Endodermal cell (in vitro differentiated cells): ENCODE measurements around the gene CEP164. TPM values are rescaled to one million over a fixed set of nuclear protein-coding genes. Genes with fewer than 3 reads are reported as not detected.

ENCODE experiments used
- DNase-seq: peaks from one replicate; pipeline ENCODE4 v3.0.0-alpha.2; 2017
- H3K27ac ChIP-seq: 2 replicates; pipeline ENCODE4 v1.5.1; 2013; ENCODE audit warnings: mild to moderate bottlenecking, low read depth, low read length, moderate library complexity
- H3K27me3 ChIP-seq: 2 replicates; pipeline ENCODE4 v1.6.1; 2013; ENCODE audit warnings: mild to moderate bottlenecking, low read length, moderate library complexity; ENCODE audit not compliant: insufficient read depth, control insufficient read depth, poor library complexity, severe bottlenecking
- H3K36me3 ChIP-seq: 2 replicates; pipeline ENCODE4 v1.7.0; 2013; ENCODE audit warnings: mild to moderate bottlenecking, low read length, moderate library complexity; ENCODE audit not compliant: control insufficient read depth, insufficient read depth
- H3K4me1 ChIP-seq: one replicate; pipeline ENCODE4 v1.7.0; 2013; ENCODE audit warnings: low read length; ENCODE audit not compliant: control insufficient read depth, insufficient read depth
- H3K4me3 ChIP-seq: 2 replicates; pipeline ENCODE4 v1.5.1; 2013; ENCODE audit warnings: mild to moderate bottlenecking, low read length, moderate library complexity
- H3K9ac ChIP-seq: 2 replicates; pipeline ENCODE4 v1.6.1; 2013; ENCODE audit warnings: mild to moderate bottlenecking, low read length, moderate library complexity; ENCODE audit not compliant: poor library complexity, severe bottlenecking; ENCODE audit errors: extremely low read depth
- H3K9me3 ChIP-seq: 2 replicates; pipeline ENCODE4 v1.6.1; 2013; ENCODE audit warnings: mild to moderate bottlenecking, low read length, moderate library complexity; ENCODE audit not compliant: control insufficient read depth
- H3K27ac Mint-ChIP-seq: 2 replicates; pipeline ENCODE4 v1.8.0; 2020; ENCODE audit warnings: mixed read lengths
- H3K27me3 Mint-ChIP-seq: 2 replicates; pipeline ENCODE4 v1.8.0; 2021; ENCODE audit warnings: mild to moderate bottlenecking, mixed read lengths; ENCODE audit not compliant: insufficient read depth
- H3K36me3 Mint-ChIP-seq: 2 replicates; pipeline ENCODE4 v1.8.0; 2020; ENCODE audit warnings: low read depth, mixed read lengths
- H3K4me1 Mint-ChIP-seq: 2 replicates; pipeline ENCODE4 v1.8.0; 2020; ENCODE audit warnings: mixed read lengths
- H3K4me3 Mint-ChIP-seq: 2 replicates; pipeline ENCODE4 v1.8.0; 2020; ENCODE audit warnings: mild to moderate bottlenecking, moderate library complexity, mixed read lengths
- H3K9me3 Mint-ChIP-seq: 2 replicates; pipeline ENCODE4 v1.8.0; 2020; ENCODE audit warnings: mild to moderate bottlenecking, mixed read lengths
- CTCF ChIP-seq: fragments of 200-600 bp; sonication (generic); conservative IDR thresholded peaks from 2 replicates; pipeline ENCODE4 v1.5.0; 2021; ENCODE audit warnings: antibody characterized with exemption, mild to moderate bottlenecking
- WGBS, 2 experiments: methylation state at CpG; one replicate each; pipeline versions ENCODE4 v1.1.5 to v1.1.7; 2013; ENCODE audit warnings: missing lambda C conversion rate in 2 of 2, mixed read lengths in 1 of 2; ENCODE audit not compliant: insufficient coverage in 1 of 2, insufficient read length in 1 of 2; 5-methylcytosine and 5-hydroxymethylcytosine counted together
- total RNA-seq, 2 donors: library from RNA; stranded (reverse); fragmentation: NEBNext Ultra II Directional in 1 of 2; extraction: Animal tissue kit (Norgen Biotek cat#: 25700) in 1 of 2; gene quantifications; 2 replicates in 1 of 2; 3 replicates in 1 of 2; pipeline ENCODE4 v1.2.1, GENCODE V29; 2021

The CEP164 gene
- total RNA-seq, 2 donors from 2014 or later, result 32.7 to 33.6 TPM

GRCh38 chr11:117440258-117440657, 112.6 kb downstream of the CEP164 start:
- Histone ChIP-seq H3K27me3 (peaks cover 32% of the 10 kb centered on the region), H3K27ac (no peak overlapping the region), H3K36me3 (no peaks in the 10 kb centered on the region), H3K9ac (no peak overlapping the region), H3K4me3 (no peak overlapping the region), H3K9me3 (no peaks in the 10 kb centered on the region), H3K4me1 (peaks cover 9% of the 10 kb centered on the region)
- H3K27me3 Mint-ChIP-seq, result peaks cover 25% of the 10 kb centered on the region
- H3K36me3 Mint-ChIP-seq, result no peaks in the 10 kb centered on the region
- 91 to 97% methylated on average over 6 to 8 of the region's 8 CpGs for WGBS, 2 experiments
- H3K9me3 Mint-ChIP-seq, result no peaks in the 10 kb centered on the region
- no peak overlapping the region for H3K4me3 Mint-ChIP-seq
- H3K27ac Mint-ChIP-seq, result no peak overlapping the region
- peaks cover 11% of the 10 kb centered on the region for H3K4me1 Mint-ChIP-seq
- TF ChIP-seq CTCF, result no peak
- DNase-seq, result no peak

GRCh38 chr11:117441146-117441975, 113.7 kb downstream of the CEP164 start:
- DNase-seq, result no peak
- no peak overlapping the region for H3K4me3 ChIP-seq
- peaks cover 36% of the 10 kb centered on the region for H3K27me3 ChIP-seq
- 92 to 95% methylated on average over 13 to 14 of the region's 14 CpGs for WGBS, 2 experiments
- no peak overlapping the region for H3K27ac ChIP-seq
- peaks cover 17% of the 10 kb centered on the region for H3K27me3 Mint-ChIP-seq
- no peak for TF ChIP-seq CTCF
- H3K4me1 Mint-ChIP-seq, result peaks cover 11% of the 10 kb centered on the region
- no peak overlapping the region for H3K27ac Mint-ChIP-seq
- no peaks in the 10 kb centered on the region for H3K36me3 ChIP-seq
- H3K9me3 ChIP-seq, result no peaks in the 10 kb centered on the region
- H3K4me1 ChIP-seq, result peaks cover 9% of the 10 kb centered on the region
- no peak overlapping the region for H3K9ac ChIP-seq
- H3K4me3 Mint-ChIP-seq, result no peak overlapping the region
- no peaks in the 10 kb centered on the region for H3K9me3 Mint-ChIP-seq
- H3K36me3 Mint-ChIP-seq, result no peaks in the 10 kb centered on the region

GRCh38 chr11:117442049-117442868, 114.6 kb downstream of the CEP164 start:
- no peak overlapping the region for H3K27ac ChIP-seq
- Mint-ChIP-seq H3K4me3 (no peak overlapping the region), H3K9me3 (no peaks in the 10 kb centered on the region), H3K36me3 (no peaks in the 10 kb centered on the region), H3K4me1 (peaks cover 11% of the 10 kb centered on the region), H3K27ac (no peak overlapping the region), H3K27me3 (peaks cover 13% of the 10 kb centered on the region)
- H3K36me3 ChIP-seq, result no peaks in the 10 kb centered on the region
- H3K9me3 ChIP-seq, result no peaks in the 10 kb centered on the region
- DNase-seq, result no peak
- WGBS, 2 experiments, result 89 to 90% methylated on average over 12 to 16 of the region's 16 CpGs
- no peak for TF ChIP-seq CTCF
- peaks cover 9% of the 10 kb centered on the region for H3K4me1 ChIP-seq
- H3K9ac ChIP-seq, result no peak overlapping the region
- H3K27me3 ChIP-seq, result peaks cover 38% of the 10 kb centered on the region
- no peak overlapping the region for H3K4me3 ChIP-seq
